GM12801 (cell line): ENCODE data around the gene TUBGCP4.
A peak's percentile ranks its signal among the peaks of the same experiment; 100 is the strongest.

Experiments
- CTCF ChIP-seq: IDR thresholded peaks from one replicate; pipeline ENCODE4 v1.5.1; 2011; ENCODE audit warnings: control low read depth; ENCODE audit not compliant: insufficient read length; ENCODE audit errors: extremely low read depth

Gene TUBGCP4

GRCh38 chr15:43347114-43347513, 23.8 kb upstream of the TUBGCP4 start:
- no peak for TF ChIP-seq CTCF

GRCh38 chr15:43352693-43353382, 18.1 kb upstream of the TUBGCP4 start:
- no peak for TF ChIP-seq CTCF

- no peak for TF ChIP-seq CTCF
Observed at GRCh38 chr15:43360821-43361220, 10.1 kb upstream of the TUBGCP4 start.

GRCh38 chr15:43361313-43361903, 9.5 kb upstream of the TUBGCP4 start:
- no peak for TF ChIP-seq CTCF

- no peak for TF ChIP-seq CTCF
Observed at GRCh38 chr15:43370310-43370974, 459 bp upstream of the TUBGCP4 start.

GRCh38 chr15:43376017-43376705, 5.3 kb downstream of the TUBGCP4 start:
- peak; percentile 11 for TF ChIP-seq CTCF

- no peak for TF ChIP-seq CTCF
Observed at GRCh38 chr15:43378601-43379000, 7.7 kb downstream of the TUBGCP4 start.
